Naive thymus-derived CD4-positive, alpha-beta T cell (primary cell): ENCODE measurements around the gene PJA2. TPM values are rescaled to one million over a fixed set of nuclear protein-coding genes. Genes with fewer than 3 reads are reported as not detected.
A peak's percentile ranks its signal among the peaks of the same experiment; 100 is the strongest.

Experiments used
- ATAC-seq: fragments of 150-1000 bp; cut with Tn5 transposase; 2 replicates; pipeline ENCODE4 v1.10.0; 2021; ENCODE audit warnings: mild to moderate bottlenecking, moderate library complexity
- CTCF ChIA-PET: fragments of 350-600 bp; sonication (Branson Sonifier 250); formaldehyde crosslinking; loops from one replicate; lab custom pipeline; 2021; ENCODE audit warnings: antibody characterized with exemption; lab: Charles Lee
- POLR2A ChIA-PET: fragments of 350-600 bp; sonication (Branson Sonifier 250); formaldehyde crosslinking; loops from one replicate; lab custom pipeline; 2021; ENCODE audit warnings: antibody characterized with exemption, inconsistent platforms; lab: Charles Lee
- DNase-seq, 9 donors: peaks; one replicate each; pipeline versions ENCODE4 v3.0.0 to v3.0.0-alpha.2; 2020 to 2022; ENCODE audit warnings: mixed read lengths in 1 of 9
- H3K27ac ChIP-seq: one replicate; pipeline ENCODE4 v1.7.0; 2013; ENCODE audit warnings: mild to moderate bottlenecking, low read depth, low read length, moderate library complexity
- H3K27me3 ChIP-seq, 2 donors: one replicate each; pipeline ENCODE4 v1.7.0; 2013; ENCODE audit warnings: low read length in 2 of 2, mild to moderate bottlenecking in 2 of 2, moderate library complexity in 2 of 2; ENCODE audit not compliant: control insufficient read depth in 2 of 2, insufficient read depth in 2 of 2
- H3K36me3 ChIP-seq, 3 experiments: 1 replicate in 2 of 3; 2 replicates in 1 of 3; pipeline ENCODE4 v1.7.0; 2013; ENCODE audit warnings: low read length in 3 of 3, mild to moderate bottlenecking in 3 of 3, moderate library complexity in 1 of 3; ENCODE audit not compliant: insufficient read depth in 3 of 3, control insufficient read depth in 2 of 3
- H3K4me1 ChIP-seq, 2 donors: one replicate each; pipeline ENCODE4 v1.7.0; 2013; ENCODE audit warnings: low read length in 2 of 2, mild to moderate bottlenecking in 2 of 2, moderate library complexity in 1 of 2; ENCODE audit not compliant: control insufficient read depth in 2 of 2, insufficient read depth in 2 of 2
- H3K4me3 ChIP-seq: 2 replicates; pipeline ENCODE4 v1.7.0; 2013; ENCODE audit warnings: mild to moderate bottlenecking, low read length
- H3K9me3 ChIP-seq, 3 experiments: 1 replicate in 2 of 3; 2 replicates in 1 of 3; pipeline ENCODE4 v1.7.0; 2013; ENCODE audit warnings: low read length in 3 of 3; ENCODE audit not compliant: control insufficient read depth in 2 of 3
- H3K27ac Mint-ChIP-seq, 9 donors: one replicate each; pipeline ENCODE4 v1.8.0; 2020 to 2022; ENCODE audit warnings: mixed read lengths in 9 of 9, mild to moderate bottlenecking in 8 of 9, moderate library complexity in 5 of 9, inconsistent platforms in 2 of 9
- H3K27me3 Mint-ChIP-seq, 5 donors: one replicate each; pipeline ENCODE4 v1.8.0; 2021 to 2022; ENCODE audit warnings: mixed read lengths in 5 of 5, mild to moderate bottlenecking in 1 of 5
- H3K36me3 Mint-ChIP-seq, 5 donors: one replicate each; pipeline ENCODE4 v1.8.0; 2020 to 2022; ENCODE audit warnings: mixed read lengths in 5 of 5, mild to moderate bottlenecking in 3 of 5, inconsistent platforms in 1 of 5
- H3K4me1 Mint-ChIP-seq, 7 donors: one replicate each; pipeline ENCODE4 v1.8.0; 2020 to 2022; ENCODE audit warnings: mixed read lengths in 7 of 7, mild to moderate bottlenecking in 3 of 7, inconsistent platforms in 1 of 7
- H3K4me3 Mint-ChIP-seq, 10 donors: one replicate each; pipeline ENCODE4 v1.8.0; 2020 to 2022; ENCODE audit warnings: mild to moderate bottlenecking in 10 of 10, mixed read lengths in 10 of 10, moderate library complexity in 6 of 10, inconsistent platforms in 2 of 10
- H3K9me3 Mint-ChIP-seq, 11 donors: one replicate each; pipeline ENCODE4 v1.8.0; 2020 to 2022; ENCODE audit warnings: mixed read lengths in 11 of 11, mild to moderate bottlenecking in 4 of 11, inconsistent platforms in 1 of 11, moderate library complexity in 1 of 11
- intact Hi-C, 2 donors: fragments of 100-400 bp; cut with micrococcal nuclease; formaldehyde crosslinking; loops; one replicate each; pipeline ENCODE4 v1.15.1; 2023
- polyA plus RNA-seq, 2 donors: library from polyadenylated mRNA; unstranded; fragments of 300-500 nt; fragmentation: Illumina TruSeq; gene quantifications; one replicate each; pipeline ENCODE4 v1.2.3, GENCODE V29; 2021
- total RNA-seq, 6 experiments: library from RNA in 5 of 6; stranded (reverse) in 5 of 6; gene quantifications; 1 replicate in 5 of 6; 2 replicates in 1 of 6; pipeline ENCODE4 v1.2.3 and lab custom pipeline; 2021 to 2026

The PJA2 gene
- total and polyA plus RNA-seq, 7 experiments from 2014 or later: 50.5 to 89.9 (median 71.5) TPM

DNA sequence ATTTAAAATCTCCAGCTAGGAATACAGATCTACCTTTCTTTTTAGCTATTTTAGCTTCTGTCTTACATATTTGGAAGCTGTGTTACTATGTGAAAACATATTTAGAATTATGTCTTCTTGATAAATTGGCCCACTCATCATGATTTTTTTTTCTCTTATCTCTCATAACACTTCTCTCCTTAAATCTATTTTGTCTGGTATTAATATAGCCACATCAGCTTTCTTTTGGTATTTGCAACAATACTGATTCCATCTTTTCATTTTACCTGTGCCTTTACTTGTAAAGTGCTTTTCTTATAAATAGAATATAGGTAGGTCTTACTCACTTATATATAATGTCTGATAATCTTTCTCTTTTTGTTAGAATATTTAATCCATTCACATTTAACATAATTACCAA, 19.6 kb downstream of the PJA2 start:
- CTCF ChIA-PET: interaction anchor here (0.7 kb wide), 1 partner anchor 10 kb away, joined by 4 read pairs; no protein-coding TSS in a partner anchor
- Mint-ChIP-seq H3K27ac (peak overlapping the region in 3 of 9 donors; percentile 1 to 67 (median 66)), H3K4me3 (peak overlapping the region in 5 of 10 donors; percentile 21 to 61 (median 49))

DNA sequence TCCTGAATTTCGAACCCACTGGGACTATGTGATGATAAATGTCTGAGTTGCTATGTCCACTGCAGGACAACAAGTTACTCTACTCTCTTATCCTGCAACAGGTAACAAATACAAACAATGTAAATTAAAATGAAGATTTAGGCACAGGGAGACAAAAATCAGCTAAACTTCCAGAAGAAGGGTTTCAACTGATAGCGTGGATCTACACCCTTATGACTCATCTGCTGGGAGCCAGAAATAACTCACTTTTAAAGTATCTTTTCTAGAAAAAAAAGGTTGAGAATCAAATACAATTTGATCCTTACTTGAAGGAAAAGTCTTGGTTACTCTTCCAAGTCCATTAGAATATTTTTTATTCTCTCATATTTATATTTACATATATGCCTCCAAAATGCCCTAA, 21.4 kb downstream of the PJA2 start:
- peaks cover 0 to 34% (median 20%) of the 10 kb centered on the region in 5 donors for H3K36me3 Mint-ChIP-seq
- H3K4me1 Mint-ChIP-seq: peaks cover 28 to 93% (median 88%) of the 10 kb centered on the region in 7 donors
- intact Hi-C loops: no loop called here
- H3K4me1 ChIP-seq: peaks cover 5 to 7% of the 10 kb centered on the region in 2 donors
- CTCF ChIA-PET: no interaction called here
- no peaks in the 10 kb centered on the region for H3K27me3 ChIP-seq
- no peak for ATAC-seq
- H3K4me3 Mint-ChIP-seq: peak overlapping the region in 3 of 10 donors; percentile 5 to 47 (median 17)
- no peak for DNase-seq
- H3K4me3 ChIP-seq: no peak overlapping the region
- peaks cover 0 to 4% (median 0%) of the 10 kb centered on the region in 11 donors for H3K9me3 Mint-ChIP-seq
- POLR2A ChIA-PET: interaction anchor here (1.3 kb wide), 1 partner anchor 18 kb away, joined by 4 read pairs; no protein-coding TSS in a partner anchor
- H3K27me3 Mint-ChIP-seq: no peaks in the 10 kb centered on the region
- no peak overlapping the region for H3K27ac ChIP-seq
- H3K9me3 ChIP-seq: no peaks in the 10 kb centered on the region
- no peaks in the 10 kb centered on the region for H3K36me3 ChIP-seq
- peak overlapping the region in 2 of 9 donors; percentile 37 to 43 for H3K27ac Mint-ChIP-seq

More for the DNA sequence above, 19.6 kb downstream of the PJA2 start:
- no peak overlapping the region for H3K27ac ChIP-seq
- no peaks in the 10 kb centered on the region for H3K36me3 ChIP-seq
- Mint-ChIP-seq H3K27me3 (no peaks in the 10 kb centered on the region), H3K36me3 (peaks cover 0 to 35% (median 24%) of the 10 kb centered on the region in 5 donors), H3K9me3 (peaks cover 0 to 4% (median 0%) of the 10 kb centered on the region in 11 donors), H3K4me1 (peaks cover 28 to 100% (median 98%) of the 10 kb centered on the region in 7 donors)
- intact Hi-C loops: loop anchor here in 1 of 2 donors (1.0 to 2.0 kb wide), 2 partner anchors 13 to 19 kb away; partner anchors contain the start of gene PJA2
- H3K9me3 ChIP-seq: no peaks in the 10 kb centered on the region
- POLR2A ChIA-PET: interaction anchor here (3.1 kb wide), 1 partner anchor 20 kb away, joined by 12 read pairs; the partner anchor contains the start of gene PJA2
- H3K4me1 ChIP-seq: peaks cover 5 to 15% of the 10 kb centered on the region in 2 donors
- no peak for ATAC-seq
- H3K4me3 ChIP-seq: no peak overlapping the region
- DNase-seq: no peak
- no peaks in the 10 kb centered on the region for H3K27me3 ChIP-seq

- Mint-ChIP-seq H3K27ac (peak overlapping the region in 5 of 9 donors; percentile 1 to 46 (median 35)), H3K36me3 (peaks cover 0 to 34% (median 14%) of the 10 kb centered on the region in 5 donors), H3K4me3 (peak overlapping the region in 3 of 10 donors; percentile 5 to 21 (median 17)), H3K27me3 (no peaks in the 10 kb centered on the region), H3K9me3 (peaks cover 0 to 4% (median 0%) of the 10 kb centered on the region in 11 donors), H3K4me1 (peaks cover 24 to 87% (median 84%) of the 10 kb centered on the region in 7 donors)
- intact Hi-C loops: loop anchor here in 1 of 2 donors (2.0 kb wide), 1 partner anchor 51 kb away; no protein-coding TSS in a partner anchor
- H3K9me3 ChIP-seq: no peaks in the 10 kb centered on the region
- H3K4me3 ChIP-seq: no peak overlapping the region
- ATAC-seq (no peak), DNase-seq (no peak)
- H3K27ac ChIP-seq: peak overlapping the region; percentile 10
- ChIA-PET CTCF (interaction anchor here (1.1 kb wide), 1 partner anchor 8 kb away, joined by 3 read pairs; no protein-coding TSS in a partner anchor), POLR2A (interaction anchor here (1.1 kb wide), 1 partner anchor 22 kb away, joined by 5 read pairs; the partner anchor contains the start of gene PJA2)
- peaks cover 0 to under 1% (median 0%) of the 10 kb centered on the region in 3 experiments for H3K36me3 ChIP-seq
- no peaks in the 10 kb centered on the region for H3K27me3 ChIP-seq
- H3K4me1 ChIP-seq: peaks cover 5 to 6% of the 10 kb centered on the region in 2 donors
Measured at GRCh38 chr5:109387408-109387974, 22.3 kb downstream of the PJA2 start.

DNA sequence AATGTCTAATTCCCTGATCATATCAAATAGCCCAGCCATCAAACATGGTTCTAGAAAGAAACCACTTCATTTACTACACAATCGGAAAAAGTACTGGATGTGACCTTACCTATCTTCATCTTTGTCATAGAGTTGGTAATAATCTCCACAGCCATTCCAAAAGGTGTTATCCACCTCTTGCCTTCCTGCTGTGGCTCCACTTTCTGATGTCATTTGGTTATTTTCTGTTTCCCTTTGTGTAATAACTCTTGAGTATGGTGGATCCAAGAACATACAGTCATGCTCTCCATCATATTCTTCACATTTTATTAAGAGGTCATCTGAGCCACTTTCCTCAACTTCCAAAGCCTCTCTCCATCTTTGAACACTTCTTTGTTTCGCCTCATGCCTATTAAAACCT, 31.7 kb downstream of the PJA2 start:
- peak overlapping the region in 2 of 10 donors; percentile 32 to 62 for H3K4me3 Mint-ChIP-seq
- intact Hi-C loops: no loop called here
- peaks cover 11 to 52% (median 31%) of the 10 kb centered on the region in 5 donors for H3K36me3 Mint-ChIP-seq
- DNase-seq: no peak
- peaks cover 16 to 41% (median 17%) of the 10 kb centered on the region in 3 experiments for H3K36me3 ChIP-seq
- no peak for ATAC-seq
- H3K9me3 Mint-ChIP-seq: no peaks in the 10 kb centered on the region
- ChIA-PET POLR2A (no interaction called here), CTCF (no interaction called here)
- H3K4me1 ChIP-seq: peaks cover 0 to 3% of the 10 kb centered on the region in 2 donors
- no peak overlapping the region for H3K27ac Mint-ChIP-seq
- H3K27me3 Mint-ChIP-seq: no peaks in the 10 kb centered on the region
- H3K27ac ChIP-seq: no peak overlapping the region
- H3K4me1 Mint-ChIP-seq: peaks cover 17 to 68% (median 59%) of the 10 kb centered on the region in 7 donors
- no peak overlapping the region for H3K4me3 ChIP-seq
- no peaks in the 10 kb centered on the region for H3K9me3 ChIP-seq
- H3K27me3 ChIP-seq: no peaks in the 10 kb centered on the region

DNA sequence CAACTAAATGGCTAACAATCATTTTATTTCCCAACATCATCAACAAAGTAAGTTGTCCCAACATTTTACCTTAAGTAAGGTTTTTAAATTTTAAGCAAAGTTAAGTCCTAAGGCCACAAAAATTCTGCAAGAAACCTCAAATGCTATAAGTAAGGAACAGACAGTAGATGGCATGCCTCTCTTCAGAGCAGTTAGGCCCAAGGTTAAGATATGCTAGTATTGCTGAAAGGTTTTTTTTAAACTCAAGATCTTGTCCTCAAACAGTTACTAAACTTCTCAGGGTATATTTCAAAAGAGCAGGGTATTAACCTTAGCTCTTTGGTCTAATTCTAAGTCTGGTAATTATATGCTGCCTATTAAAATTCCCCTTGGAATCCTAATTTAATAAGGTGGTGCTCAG, 35.1 kb downstream of the PJA2 start:
- intact Hi-C loops: loop anchor here in 1 of 2 donors (1.0 kb wide), 2 partner anchors 35 to 65 kb away; partner anchors contain the start of gene PJA2
- no peak overlapping the region for H3K4me3 ChIP-seq
- peak overlapping the region in 3 of 9 donors; percentile 45 to 58 (median 45) for H3K27ac Mint-ChIP-seq
- H3K36me3 Mint-ChIP-seq: peaks cover 11 to 60% (median 36%) of the 10 kb centered on the region in 5 donors
- H3K4me1 Mint-ChIP-seq: peaks cover 20 to 82% (median 71%) of the 10 kb centered on the region in 7 donors
- peak in 3 of 9 donors; percentile 5 to 13 (median 9) for DNase-seq
- H3K9me3 ChIP-seq: no peaks in the 10 kb centered on the region
- ChIA-PET CTCF (no interaction called here), POLR2A (interaction anchor here (0.6 kb wide), 1 partner anchor 22 kb away, joined by 3 read pairs; no protein-coding TSS in a partner anchor)
- H3K9me3 Mint-ChIP-seq: peaks cover 0 to 2% (median 0%) of the 10 kb centered on the region in 11 donors
- H3K27me3 Mint-ChIP-seq: no peaks in the 10 kb centered on the region
- H3K36me3 ChIP-seq: peaks cover 16 to 23% (median 17%) of the 10 kb centered on the region in 3 experiments
- no peak for ATAC-seq
- H3K27ac ChIP-seq: no peak overlapping the region
- H3K27me3 ChIP-seq: no peaks in the 10 kb centered on the region
- peaks cover 0 to 3% of the 10 kb centered on the region in 2 donors for H3K4me1 ChIP-seq
- no peak overlapping the region for H3K4me3 Mint-ChIP-seq

DNA sequence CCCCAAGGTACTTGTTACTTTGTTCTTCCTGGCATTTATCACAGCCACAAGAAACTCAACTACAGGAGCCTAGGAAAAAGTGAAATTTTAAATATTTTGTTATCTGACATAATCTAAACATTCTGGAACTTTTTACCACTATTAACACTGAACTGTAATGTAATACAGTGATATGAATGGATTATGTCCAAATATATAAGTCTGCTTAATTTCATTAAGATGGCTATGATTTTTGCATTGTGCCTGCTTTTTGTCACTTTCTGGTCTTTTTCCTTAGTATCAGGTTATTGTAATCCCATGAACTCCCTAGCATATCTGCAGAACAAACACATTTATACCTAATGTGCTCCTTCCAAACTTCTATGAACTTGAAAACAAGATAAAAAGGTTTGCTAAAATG, 35.8 kb downstream of the PJA2 start:
- Histone ChIP-seq H3K4me1 (no peaks in the 10 kb centered on the region), H3K36me3 (peaks cover 10 to 28% (median 16%) of the 10 kb centered on the region in 3 experiments), H3K9me3 (no peaks in the 10 kb centered on the region), H3K27me3 (no peaks in the 10 kb centered on the region), H3K27ac (no peak overlapping the region), H3K4me3 (no peak overlapping the region)
- ATAC-seq (no peak), DNase-seq (no peak)
- H3K9me3 Mint-ChIP-seq: peaks cover 0 to 5% (median 0%) of the 10 kb centered on the region in 11 donors
- peak overlapping the region in 1 of 10 donors; percentile 15 for H3K4me3 Mint-ChIP-seq
- intact Hi-C loops: loop anchor here in 1 of 2 donors (1.0 kb wide), 2 partner anchors 35 to 65 kb away; partner anchors contain the start of gene PJA2
- POLR2A ChIA-PET: no interaction called here
- peaks cover 10 to 62% (median 37%) of the 10 kb centered on the region in 5 donors for H3K36me3 Mint-ChIP-seq
- peak overlapping the region in 3 of 9 donors; percentile 1 to 58 (median 45) for H3K27ac Mint-ChIP-seq
- no peaks in the 10 kb centered on the region for H3K27me3 Mint-ChIP-seq
- H3K4me1 Mint-ChIP-seq: peaks cover 20 to 77% (median 70%) of the 10 kb centered on the region in 7 donors
- CTCF ChIA-PET: no interaction called here
